Endothelial cell of umbilical vein (primary cell): Measurements from ENCODE around the gene RNPEP. TPM values are rescaled to one million over a fixed set of nuclear protein-coding genes. Genes with fewer than 3 reads are reported as not detected.

Experiments used
- BruUV-seq: library from RNA; stranded (reverse); fragments of 400-500 nt; replicated peaks from 2 replicates; lab custom pipeline; 2021; lab: Mats Ljungman, UMichigan
- CTCF ChIA-PET: fragments of 300-600, 350-600 bp; sonication (Branson Sonifier 250); formaldehyde crosslinking; loops from one replicate; lab custom pipeline; 2021; ENCODE audit warnings: antibody characterized with exemption, inconsistent platforms; lab: Charles Lee
- POLR2A ChIA-PET: fragments of 300-600, 350-600 bp; sonication (Branson Sonifier 250); formaldehyde crosslinking; loops from one replicate; lab custom pipeline; 2021; ENCODE audit warnings: antibody characterized with exemption, inconsistent platforms; lab: Charles Lee
- DNase-seq: peaks from one replicate; pipeline ENCODE4 v3.0.0-alpha.2; 2011; ENCODE audit warnings: low read depth, low spot score
- FAIRE-seq: peaks from 2 replicates; lab custom pipeline; 2011; peaks lifted over from hg19 to GRCh38; lab: Jason Lieb, UNC
- H2AFZ ChIP-seq: 2 replicates; pipeline ENCODE4 v1.6.0; 2012; ENCODE audit warnings: low read depth, low read length, control low read depth, inconsistent platforms
- H3K27ac ChIP-seq: 2 replicates; pipeline ENCODE4 v1.5.1; 2011; ENCODE audit warnings: low read depth, mild to moderate bottlenecking, control low read depth, low read length, moderate library complexity; ENCODE audit not compliant: insufficient read depth
- H3K27me3 ChIP-seq, 2 experiments: 2 replicates each; pipeline versions ENCODE4 v1.6.0 to v1.6.1; 2011; ENCODE audit warnings: low read length in 2 of 2, mixed read lengths in 1 of 2; ENCODE audit not compliant: control insufficient read depth in 2 of 2, insufficient read depth in 2 of 2
- H3K36me3 ChIP-seq, 2 experiments: 2 replicates in 1 of 2; 3 replicates in 1 of 2; pipeline ENCODE4 v1.5.1; 2011; ENCODE audit warnings: low read length in 2 of 2, mild to moderate bottlenecking in 1 of 2, moderate library complexity in 1 of 2; ENCODE audit not compliant: control insufficient read depth in 2 of 2, insufficient read depth in 2 of 2; ENCODE audit errors: extremely low read depth in 1 of 2
- H3K4me1 ChIP-seq: 3 replicates; pipeline ENCODE4 v1.5.1; 2011; ENCODE audit warnings: mild to moderate bottlenecking, low read length; ENCODE audit not compliant: control insufficient read depth, insufficient read depth; ENCODE audit errors: extremely low read depth
- H3K4me2 ChIP-seq: 2 replicates; pipeline ENCODE4 v1.6.1; 2011; ENCODE audit warnings: low read length, control low read depth, mixed read lengths; ENCODE audit not compliant: insufficient read depth
- H3K4me3 ChIP-seq, 3 experiments: fragments of 200-600 bp in 1 of 3; sonication (generic), shearing (Covaris generic) in 1 of 3; replicated peaks in 1 of 3; 2 replicates each; pipeline ENCODE4 v1.5.1; 2011 to 2016; ENCODE audit warnings: control low read depth in 3 of 3, low read length in 3 of 3, mild to moderate bottlenecking in 2 of 3, inconsistent platforms in 1 of 3, low read depth in 1 of 3, moderate library complexity in 1 of 3; ENCODE audit not compliant: insufficient read depth in 1 of 3
- H3K79me2 ChIP-seq: 2 replicates; pipeline ENCODE4 v1.6.0; 2012; ENCODE audit warnings: low read length, inconsistent platforms; ENCODE audit not compliant: control insufficient read depth, insufficient read depth
- H3K9ac ChIP-seq: replicated peaks from 2 replicates; pipeline ENCODE3; 2011; ENCODE audit warnings: low read length, control low read depth; ENCODE audit not compliant: insufficient read depth; ENCODE audit errors: extremely low read depth
- H3K9me1 ChIP-seq: replicated peaks from 3 replicates; pipeline ENCODE4 v1.6.0; 2011; ENCODE audit warnings: mild to moderate bottlenecking, low read length; ENCODE audit not compliant: control insufficient read depth, insufficient read depth; ENCODE audit errors: extremely low read depth
- H3K9me3 ChIP-seq: replicated peaks from 2 replicates; pipeline ENCODE4 v1.5.1; 2012; ENCODE audit warnings: low read length, inconsistent platforms; ENCODE audit not compliant: control insufficient read depth, insufficient read depth
- H4K20me1 ChIP-seq: replicated peaks from 2 replicates; pipeline ENCODE3; 2011; ENCODE audit warnings: mild to moderate bottlenecking, low read length; ENCODE audit not compliant: control insufficient read depth, insufficient read depth; ENCODE audit errors: extremely low read depth
- CTCF ChIP-seq, 2 donors: IDR thresholded peaks; 1 replicate in 1 of 2; 2 replicates in 1 of 2; pipeline ENCODE4 v1.5.1; 2011; ENCODE audit warnings: low read length in 2 of 2, mild to moderate bottlenecking in 2 of 2, moderate library complexity in 2 of 2, control low read depth in 1 of 2, inconsistent platforms in 1 of 2, low read depth in 1 of 2; ENCODE audit not compliant: insufficient read depth in 1 of 2; ENCODE audit errors: extremely low read depth in 1 of 2
- EZH2 ChIP-seq: IDR thresholded peaks from 2 replicates; pipeline ENCODE4 v1.6.1; 2012; ENCODE audit warnings: borderline replicate concordance, low read depth, mild to moderate bottlenecking, moderate library complexity, low read length, inconsistent platforms; ENCODE audit not compliant: severe bottlenecking
- FOS ChIP-seq: IDR thresholded peaks from 2 replicates; pipeline ENCODE4 v1.6.1; 2011; ENCODE audit warnings: mild to moderate bottlenecking, low read length, moderate library complexity, borderline replicate concordance; ENCODE audit not compliant: insufficient read depth
- GATA2 ChIP-seq: IDR thresholded peaks from 2 replicates; pipeline ENCODE4 v1.7.0; 2011; ENCODE audit warnings: low read depth, mild to moderate bottlenecking, moderate library complexity, mixed read lengths, low read length; ENCODE audit not compliant: insufficient read length, insufficient read depth
- JUN ChIP-seq: IDR thresholded peaks from 2 replicates; pipeline ENCODE4 v1.6.1; 2011; ENCODE audit warnings: borderline replicate concordance, low read depth; ENCODE audit not compliant: insufficient read length, insufficient read depth
- MAX ChIP-seq: IDR thresholded peaks from 2 replicates; pipeline ENCODE4 v1.6.1; 2011; ENCODE audit not compliant: insufficient read depth, insufficient read length
- MYC ChIP-seq: IDR thresholded peaks from one replicate; pipeline ENCODE4 v1.6.1; 2011; ENCODE audit warnings: mild to moderate bottlenecking, low read depth, low read length
- POLR2A ChIP-seq: IDR thresholded peaks from 2 replicates; pipeline ENCODE4 v1.6.1; 2012; ENCODE audit warnings: low read depth, mild to moderate bottlenecking, control low read depth, low read length
- POLR2AphosphoS5 ChIP-seq: IDR thresholded peaks from 2 replicates; pipeline ENCODE4 v1.6.1; 2012; ENCODE audit warnings: low read depth, mild to moderate bottlenecking, control low read depth, low read length, moderate library complexity; ENCODE audit not compliant: insufficient read depth
- dilution Hi-C: fragments of 300-500 bp; cut with MboI; formaldehyde crosslinking; loops from one replicate; pipeline ENCODE4 v1.15.0; 2019; ENCODE audit warnings: low sequenced_read_pairs; ENCODE audit not compliant: extremely low pct_ligation_motif_present
- intact Hi-C: fragments of 100-400 bp; cut with micrococcal nuclease; formaldehyde crosslinking; loops from one replicate; pipeline ENCODE4 v1.10.0; 2022
- polyA plus RNA-seq, 4 experiments: library from polyadenylated mRNA; depleted of rRNA in 3 of 4; stranded (reverse) in 3 of 4; unstranded in 1 of 4; fragments of >200 nt; gene quantifications; 2 replicates each; pipeline versions ENCODE4 v1.2.1 to v1.2.3, GENCODE V29; 2011 to 2012; ENCODE audit warnings: missing spikeins in 1 of 4
- total RNA-seq: library from RNA; stranded (reverse); gene quantifications from 2 replicates; pipeline ENCODE4 v1.2.3, GENCODE V29; 2021

RNPEP gene
- total and polyA plus RNA-seq, 2 donors (not counting 3 experiments of a cell fraction or from before 2014, with no cell fraction given): 56.1 to 73.5 TPM

GRCh38 chr1:201938440-201939035, 43.9 kb upstream of the RNPEP start:
- DNase-seq: no peak
- H3K36me3 ChIP-seq: no peaks in the 10 kb centered on the region
- no peak overlapping the region for H3K4me2 ChIP-seq
- intact Hi-C loops (no loop called here), dilution Hi-C loops (no loop called here)
- POLR2A ChIA-PET: interaction anchor here (0.7 kb wide), 1 partner anchor 35 kb away, joined by 4 read pairs; no protein-coding TSS in a partner anchor
- no peaks in the 10 kb centered on the region for H3K9me1 ChIP-seq
- H3K4me3 ChIP-seq: no peak overlapping the region
- H2AFZ ChIP-seq: peak overlapping the region; percentile 62
- TF ChIP-seq POLR2A: no peak
- no peak for TF ChIP-seq MYC
- no peak for TF ChIP-seq JUN
- no peak for TF ChIP-seq CTCF (IDR thresholded peaks at IDR 0.05; ENCODE audit: extremely low read depth in 1 of 2, insufficient read depth in 1 of 2, low read depth in 1 of 2, low read length in 2 of 2)
- TF ChIP-seq FOS: no peak
- no peak for TF ChIP-seq MAX
- TF ChIP-seq EZH2: no peak
- no peak for TF ChIP-seq POLR2AphosphoS5
- no peak for TF ChIP-seq GATA2
- H3K27ac ChIP-seq: no peak overlapping the region
- no peak overlapping the region for H3K9ac ChIP-seq
- H3K79me2 ChIP-seq: no peaks in the 10 kb centered on the region
- FAIRE-seq: peak; percentile 31
- CTCF ChIA-PET: interaction anchor here (1.5 kb wide), 1 partner anchor 13 kb away, joined by 5 read pairs; no protein-coding TSS in a partner anchor
- H3K27me3 ChIP-seq: no peaks in the 10 kb centered on the region
- H4K20me1 ChIP-seq: no peaks in the 10 kb centered on the region
- no TSS peak for BruUV-seq
- H3K4me1 ChIP-seq: no peaks in the 10 kb centered on the region
- no peaks in the 10 kb centered on the region for H3K9me3 ChIP-seq
